Gastrocnemius medialis (tissue), 4 donors: ENCODE results near the gene RNF6. TPM values are rescaled to one million over a fixed set of nuclear protein-coding genes. Genes with fewer than 3 reads are reported as not detected.

Experiments
- ATAC-seq, 2 donors: fragments of 150-250 bp; one replicate each; pipeline ENCODE4 v1.9.1; 2016
- DNase-seq, 2 donors: peaks; one replicate each; pipeline ENCODE4 v3.0.0-alpha.2; 2019
- H3K27ac ChIP-seq, 4 donors: fragments of 200-600 bp; sonication (generic); 1 replicate in 1 of 4; 2 replicates in 3 of 4; pipeline ENCODE4 v1.5.1; 2016 to 2018; ENCODE audit warnings: mild to moderate bottlenecking in 2 of 4, moderate library complexity in 1 of 4
- H3K27me3 ChIP-seq, 3 donors: fragments of 200-600 bp; sonication (generic) in 2 of 3; 1 replicate in 1 of 3; 2 replicates in 2 of 3; pipeline versions ENCODE4 v1.5.1 to v1.6.0; 2016 to 2019; ENCODE audit warnings: mild to moderate bottlenecking in 1 of 3, moderate library complexity in 1 of 3
- H3K36me3 ChIP-seq, 2 donors: fragments of 200-600 bp; sonication (generic) in 1 of 2; one replicate each; pipeline ENCODE4 v1.5.1; 2017 to 2018
- H3K4me1 ChIP-seq, 2 donors: fragments of 200-600 bp; sonication (generic) in 1 of 2; one replicate each; pipeline ENCODE4 v1.5.1; 2016 to 2017; ENCODE audit warnings: mild to moderate bottlenecking in 2 of 2
- H3K4me3 ChIP-seq, 4 donors: fragments of 200-600 bp; sonication (generic) in 3 of 4; 1 replicate in 1 of 4; 2 replicates in 3 of 4; pipeline ENCODE4 v1.5.1; 2016 to 2019; ENCODE audit warnings: mild to moderate bottlenecking in 2 of 4
- H3K9me3 ChIP-seq, 3 donors: fragments of 200-600 bp; sonication (generic) in 2 of 3; 1 replicate in 1 of 3; 2 replicates in 2 of 3; pipeline ENCODE4 v1.5.1; 2016 to 2019
- CTCF ChIP-seq, 5 experiments: fragments of 450-650 bp in 3 of 5; fragments of 200-600 bp in 2 of 5; sonication (generic) in 2 of 5; IDR thresholded peaks in 4 of 5; conservative IDR thresholded peaks in 1 of 5; 1 replicate in 4 of 5; 2 replicates in 1 of 5; pipeline ENCODE4 v1.5.1; 2016 to 2019; ENCODE audit warnings: antibody characterized with exemption in 5 of 5, mild to moderate bottlenecking in 3 of 5, moderate library complexity in 3 of 5
- POLR2A ChIP-seq, 2 donors: fragments of 450-650 bp; IDR thresholded peaks; one replicate each; pipeline ENCODE4 v1.6.1; 2017; ENCODE audit warnings: antibody characterized with exemption in 2 of 2, mild to moderate bottlenecking in 2 of 2, moderate library complexity in 2 of 2
- in situ Hi-C, 4 donors: fragments of 200-750 bp; cut with MboI; loops; one replicate each; pipeline versions ENCODE4 v1.15.0 to v1.8.0; 2017; ENCODE audit warnings: low sequenced_read_pairs in 4 of 4
- intact Hi-C: fragments of 100-400 bp; cut with DNase I; formaldehyde crosslinking; loops from one replicate; pipeline ENCODE4 v1.15.1; 2023; ENCODE audit warnings: low total_unique reads
- total RNA-seq, 4 donors: library from RNA; depleted of rRNA; stranded (reverse); fragments of >200 nt; gene quantifications; one replicate each; pipeline versions ENCODE4 v1.1.0 to v1.2.3, GENCODE V29; 2016

Gene RNF6
- total RNA-seq, 4 donors from 2014 or later, result 28.6 to 36.1 (median 32.2) TPM

- no peaks in the 10 kb centered on the region for H3K27me3 ChIP-seq
- no peak overlapping the region for H3K27ac ChIP-seq
- no peak for DNase-seq
- TF ChIP-seq CTCF (IDR thresholded peaks at IDR 0.05 in 4 of 5, conservative IDR thresholded peaks at IDR 0.05 in 1 of 5) (no peak), POLR2A (IDR thresholded peaks at IDR 0.05) (no peak)
- no peak for ATAC-seq
- no peaks in the 10 kb centered on the region for H3K9me3 ChIP-seq
- H3K4me3 ChIP-seq, result no peak overlapping the region
- H3K36me3 ChIP-seq, result no peaks in the 10 kb centered on the region
- peaks cover 0 to 7% of the 10 kb centered on the region in 2 donors for H3K4me1 ChIP-seq
- intact Hi-C loops, result no loop called here
- in situ Hi-C loops, result loop anchor here (5.0 to 25.0 kb wide), 7 partner anchors 304 to 754 kb away; no protein-coding TSS in a partner anchor
Observed at GRCh38 chr13:26183416-26183815, 38.7 kb downstream of the RNF6 start.

GRCh38 chr13:26179344-26179743, 42.8 kb downstream of the RNF6 start:
- TF ChIP-seq POLR2A (IDR thresholded peaks at IDR 0.05) (no peak), CTCF (IDR thresholded peaks at IDR 0.05 in 4 of 5, conservative IDR thresholded peaks at IDR 0.05 in 1 of 5) (no peak)
- Histone ChIP-seq H3K4me3 (no peak overlapping the region), H3K27me3 (no peaks in the 10 kb centered on the region), H3K4me1 (no peaks in the 10 kb centered on the region), H3K9me3 (no peaks in the 10 kb centered on the region), H3K27ac (no peak overlapping the region), H3K36me3 (no peaks in the 10 kb centered on the region)
- no peak for ATAC-seq
- intact Hi-C loops, result no loop called here
- DNase-seq, result no peak
- in situ Hi-C loops, result loop anchor here in 3 of 4 donors (10.0 to 25.0 kb wide), 3 partner anchors 515 to 758 kb away; no protein-coding TSS in a partner anchor

GRCh38 chr13:26168835-26169234, 53.3 kb downstream of the RNF6 start:
- no peak overlapping the region for H3K4me3 ChIP-seq
- H3K4me1 ChIP-seq, result no peaks in the 10 kb centered on the region
- TF ChIP-seq POLR2A (IDR thresholded peaks at IDR 0.05) (no peak), CTCF (IDR thresholded peaks at IDR 0.05 in 4 of 5, conservative IDR thresholded peaks at IDR 0.05 in 1 of 5) (no peak)
- H3K36me3 ChIP-seq, result no peaks in the 10 kb centered on the region
- intact Hi-C loops, result no loop called here
- in situ Hi-C loops, result loop anchor here in 1 of 4 donors (25.0 kb wide), 1 partner anchor 768 kb away; no protein-coding TSS in a partner anchor
- ATAC-seq, result no peak
- H3K9me3 ChIP-seq, result no peaks in the 10 kb centered on the region
- H3K27me3 ChIP-seq, result no peaks in the 10 kb centered on the region
- no peak overlapping the region for H3K27ac ChIP-seq
- DNase-seq, result no peak

- ATAC-seq (no peak), DNase-seq (no peak)
- H3K27me3 ChIP-seq, result no peaks in the 10 kb centered on the region
- no peak overlapping the region for H3K4me3 ChIP-seq
- H3K9me3 ChIP-seq, result no peaks in the 10 kb centered on the region
- in situ Hi-C loops, result loop anchor here in 1 of 4 donors (25.0 kb wide), 1 partner anchor 769 kb away; no protein-coding TSS in a partner anchor
- H3K27ac ChIP-seq, result no peak overlapping the region
- TF ChIP-seq POLR2A (IDR thresholded peaks at IDR 0.05), result no peak
- TF ChIP-seq CTCF (IDR thresholded peaks at IDR 0.05 in 4 of 5, conservative IDR thresholded peaks at IDR 0.05 in 1 of 5), result no peak
- H3K36me3 ChIP-seq, result no peaks in the 10 kb centered on the region
- no peaks in the 10 kb centered on the region for H3K4me1 ChIP-seq
- intact Hi-C loops, result no loop called here
Observed at GRCh38 chr13:26168237-26168814, 53.8 kb downstream of the RNF6 start.
